GM13977 (cell line): ENCODE data around the gene LIMK1.

Source experiments
- DNase-seq: peaks from one replicate; pipeline ENCODE4 v3.0.0; 2012; ENCODE audit warnings: low spot score
- in situ Hi-C: fragments of 300-500 bp; cut with MboI; formaldehyde crosslinking; loops from one replicate; pipeline ENCODE4 v1.12.0; 2022; ENCODE audit warnings: low sequenced_read_pairs, low pct_unique_long_range_greater_than_20kb, mixed read lengths, inconsistent platforms; ENCODE audit not compliant: unreplicated experiment
- TF ChIP-seq, protein P1 (sequence below): IDR thresholded peaks from 2 replicates; pipeline ENCODE4 v1.5.1; 2012; ENCODE audit warnings: mild to moderate bottlenecking, control low read depth; ENCODE audit not compliant: insufficient read depth; ENCODE audit errors: extremely low read depth, missing control alignments

Gene LIMK1

DNA sequence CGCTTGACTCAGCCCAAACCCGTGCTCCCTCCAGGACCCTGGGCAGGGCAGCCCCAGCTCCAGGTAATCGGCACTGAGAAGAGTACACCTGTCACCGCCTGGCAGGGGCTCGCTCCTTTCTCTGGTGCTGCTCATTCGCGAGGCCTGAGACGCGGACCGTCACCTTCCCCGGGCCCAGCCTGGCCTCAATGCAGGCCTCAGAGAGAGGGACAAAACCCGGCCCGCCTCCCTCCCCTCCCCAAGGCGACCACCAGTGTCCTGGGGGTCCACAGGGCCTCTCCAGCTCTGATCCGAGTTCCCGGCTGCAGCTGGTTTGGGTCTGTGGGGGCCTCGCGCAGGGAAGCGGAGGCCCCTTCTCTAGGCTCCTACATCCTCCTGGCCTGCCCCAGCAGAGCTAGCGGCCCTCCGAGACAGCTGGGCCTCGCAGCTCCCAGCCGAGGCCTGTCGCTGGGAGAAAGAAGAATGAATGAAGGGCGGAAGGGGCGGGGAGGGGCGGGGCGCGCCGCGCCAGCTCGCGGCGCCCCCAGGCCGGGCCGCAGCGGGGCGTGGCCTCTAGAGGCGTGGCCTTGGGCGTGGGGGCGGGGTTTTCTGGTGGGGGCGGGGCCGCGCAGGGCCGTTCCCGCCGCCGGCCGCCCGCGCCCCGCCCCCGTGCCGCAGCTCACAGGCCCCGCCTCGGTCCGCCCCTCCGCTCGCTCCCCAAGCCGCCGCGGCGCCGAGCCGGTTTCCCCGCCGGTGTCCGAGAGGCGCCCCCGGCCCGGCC is at the start of gene LIMK1:
Gene LIMK1 (plus strand): TSS at position 688 of the 760 bp plus-strand sequence. CDS start 187 bp downstream, outside the sequence.
- TF ChIP-seq, protein P1, sequence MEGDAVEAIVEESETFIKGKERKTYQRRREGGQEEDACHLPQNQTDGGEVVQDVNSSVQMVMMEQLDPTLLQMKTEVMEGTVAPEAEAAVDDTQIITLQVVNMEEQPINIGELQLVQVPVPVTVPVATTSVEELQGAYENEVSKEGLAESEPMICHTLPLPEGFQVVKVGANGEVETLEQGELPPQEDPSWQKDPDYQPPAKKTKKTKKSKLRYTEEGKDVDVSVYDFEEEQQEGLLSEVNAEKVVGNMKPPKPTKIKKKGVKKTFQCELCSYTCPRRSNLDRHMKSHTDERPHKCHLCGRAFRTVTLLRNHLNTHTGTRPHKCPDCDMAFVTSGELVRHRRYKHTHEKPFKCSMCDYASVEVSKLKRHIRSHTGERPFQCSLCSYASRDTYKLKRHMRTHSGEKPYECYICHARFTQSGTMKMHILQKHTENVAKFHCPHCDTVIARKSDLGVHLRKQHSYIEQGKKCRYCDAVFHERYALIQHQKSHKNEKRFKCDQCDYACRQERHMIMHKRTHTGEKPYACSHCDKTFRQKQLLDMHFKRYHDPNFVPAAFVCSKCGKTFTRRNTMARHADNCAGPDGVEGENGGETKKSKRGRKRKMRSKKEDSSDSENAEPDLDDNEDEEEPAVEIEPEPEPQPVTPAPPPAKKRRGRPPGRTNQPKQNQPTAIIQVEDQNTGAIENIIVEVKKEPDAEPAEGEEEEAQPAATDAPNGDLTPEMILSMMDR, result no peak
- in situ Hi-C loops, result loop anchor here (25.0 kb wide), 1 partner anchor 104 kb away; no protein-coding TSS in a partner anchor
- DNase-seq, result peak; percentile 99

DNA sequence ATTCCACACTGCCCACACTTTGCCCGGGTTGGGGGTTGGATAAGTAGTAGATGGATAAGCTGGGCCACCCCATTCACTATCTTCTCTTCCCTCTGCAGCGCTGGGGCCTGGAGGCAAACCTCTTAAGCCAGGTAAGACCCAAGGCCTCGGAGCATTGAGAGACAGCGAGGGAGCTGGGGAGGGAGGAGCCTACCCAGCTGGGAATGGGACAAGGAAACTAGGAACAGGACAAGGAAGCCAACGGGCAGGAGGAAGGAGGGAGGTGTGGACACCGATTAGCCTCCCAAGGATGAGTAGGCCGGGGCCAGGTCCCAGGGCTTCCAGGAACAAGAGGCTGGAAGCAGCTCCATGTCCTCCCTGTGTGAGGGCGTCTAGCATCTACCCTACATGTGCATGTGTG is 46.0 kb upstream of the LIMK1 start:
- in situ Hi-C loops, result no loop called here
- DNase-seq, result no peak
- TF ChIP-seq, protein P1, result no peak

DNA sequence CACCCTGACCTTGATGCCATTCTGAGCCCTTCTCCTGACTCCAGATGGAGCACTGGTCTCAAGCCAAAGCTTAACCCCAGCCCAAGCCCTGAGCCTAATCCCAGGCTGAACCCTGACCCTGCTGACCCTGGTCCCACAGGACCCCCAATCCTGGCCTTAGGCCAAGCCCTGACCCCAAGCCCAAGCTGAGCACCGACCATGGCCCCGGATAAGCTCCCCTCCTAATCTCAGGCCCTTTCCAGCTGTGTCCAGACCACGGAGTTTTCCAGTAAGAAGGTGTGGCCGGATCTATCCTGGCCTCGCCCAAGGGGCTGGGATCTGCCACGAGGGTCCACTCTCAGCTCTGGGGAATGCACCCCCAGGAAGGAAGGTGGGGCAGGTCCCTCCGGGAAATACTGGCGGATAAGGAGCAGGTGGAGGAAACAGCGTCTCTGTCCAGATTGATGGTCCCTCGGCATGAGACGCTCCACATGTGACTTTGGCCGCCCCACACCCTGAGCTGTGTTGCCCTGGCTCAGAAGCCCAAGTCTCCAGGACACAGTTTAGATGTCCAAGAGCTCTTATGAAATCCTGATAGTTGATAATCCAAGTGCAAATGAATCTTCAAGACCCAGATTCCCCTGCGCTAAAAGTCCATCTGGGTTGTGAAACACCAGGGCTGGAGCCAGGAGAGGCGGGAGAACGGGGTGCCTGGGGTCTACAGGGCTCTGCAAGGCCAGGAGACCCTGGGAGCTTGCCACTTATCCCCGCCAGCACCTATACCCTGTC is 45.2 kb upstream of the LIMK1 start:
- in situ Hi-C loops, result no loop called here
- TF ChIP-seq, protein P1, result no peak
- DNase-seq, result no peak

GRCh38 chr7:74039337-74039736 is 44.3 kb upstream of the LIMK1 start:
- TF ChIP-seq, protein P1, result no peak
- in situ Hi-C loops, result no loop called here
- DNase-seq, result no peak

DNA sequence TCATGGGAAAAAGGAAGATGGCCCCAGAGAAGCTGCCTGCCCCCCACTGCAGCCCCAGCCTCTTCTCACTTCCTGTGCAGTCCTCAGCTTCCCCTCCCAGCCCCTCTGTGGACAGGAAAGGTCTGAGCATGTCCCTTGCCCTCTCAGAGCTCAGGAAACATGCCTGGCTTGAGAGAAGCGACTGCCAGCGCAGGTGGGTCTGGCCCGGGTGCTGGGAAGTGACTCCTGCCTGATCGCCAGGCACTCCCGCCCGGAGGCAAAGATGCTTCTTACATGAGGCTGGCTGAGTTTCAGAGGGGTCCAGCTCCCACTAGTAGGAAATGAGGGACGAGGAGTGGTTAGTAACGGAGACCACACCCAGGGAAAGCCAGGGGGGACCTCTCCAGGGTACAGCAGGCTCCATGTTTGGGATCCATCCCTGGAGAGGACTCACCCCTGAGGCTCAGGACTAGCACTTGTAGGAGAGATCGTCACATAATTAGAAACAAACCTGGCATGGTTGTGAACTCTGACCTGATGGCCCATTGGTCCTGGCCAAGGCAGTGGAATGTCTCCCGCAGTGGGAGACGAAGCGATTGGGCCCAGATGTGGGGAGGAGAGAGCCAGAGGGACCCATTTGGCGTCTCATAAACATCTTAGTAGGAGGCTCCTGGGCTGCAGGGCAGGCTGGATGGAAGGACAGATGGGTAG is 43.4 kb upstream of the LIMK1 start:
- no peak for DNase-seq
- in situ Hi-C loops, result no loop called here
- TF ChIP-seq, protein P1, result no peak

DNA sequence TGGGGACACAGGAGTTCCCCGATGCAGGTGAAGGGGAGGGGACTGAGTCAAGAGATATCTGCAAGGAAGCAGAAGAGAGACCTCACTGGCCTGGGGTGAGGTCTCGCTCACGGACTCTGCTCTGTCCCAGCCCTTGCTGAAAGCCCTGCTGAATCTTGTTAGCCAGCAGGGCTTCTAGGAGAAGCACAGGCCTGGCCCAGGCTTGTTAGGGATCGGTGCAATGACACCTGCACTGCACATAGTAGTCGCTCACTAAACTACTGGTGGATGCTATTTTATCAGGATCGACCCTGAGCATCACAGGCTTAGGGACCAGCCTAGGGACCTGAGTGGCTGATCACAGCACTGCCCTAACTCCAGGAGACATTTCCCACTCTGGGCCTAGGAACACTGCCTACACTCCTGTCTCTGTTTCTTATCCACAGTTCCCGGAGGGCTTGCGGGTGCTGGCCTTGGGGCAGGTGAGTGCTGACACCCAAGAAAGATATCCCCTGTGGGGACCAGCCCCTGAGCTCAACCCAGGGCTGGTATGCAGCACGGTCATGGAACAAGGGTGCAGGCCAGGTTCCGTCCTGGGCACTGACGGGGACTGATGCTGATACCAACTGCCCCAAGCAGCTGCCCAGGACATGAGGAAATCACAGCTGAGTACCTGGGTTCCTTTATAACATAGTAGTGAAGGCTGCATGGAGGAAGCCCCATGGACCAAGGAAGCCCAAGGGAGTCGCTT is 42.6 kb upstream of the LIMK1 start:
- no peak for DNase-seq
- in situ Hi-C loops, result no loop called here
- TF ChIP-seq, protein P1, result no peak
